Inflammatory macrophage (primary cell): Measurements from ENCODE around the gene CREB5.

Experiments
- DNase-seq, 2 donors: peaks; one replicate each; pipeline ENCODE4 v3.0.0-alpha.2; 2020 to 2022

Gene CREB5

GRCh38 chr7:28688651-28689050, 276.3 kb downstream of the CREB5 start:
- no peak for DNase-seq

- no peak for DNase-seq
Observed at GRCh38 chr7:28695300-28696295, 283.3 kb downstream of the CREB5 start.

GRCh38 chr7:28697913-28698563, 285.7 kb downstream of the CREB5 start:
- DNase-seq = no peak

GRCh38 chr7:28698840-28699239, 286.5 kb downstream of the CREB5 start:
- DNase-seq = no peak

GRCh38 chr7:28700096-28700495, 287.8 kb downstream of the CREB5 start:
- no peak for DNase-seq

- no peak for DNase-seq
Observed at GRCh38 chr7:28700790-28701203, 288.5 kb downstream of the CREB5 start.

- no peak for DNase-seq
Observed at GRCh38 chr7:28701731-28702130, 289.4 kb downstream of the CREB5 start.

GRCh38 chr7:28702171-28702570, 289.9 kb downstream of the CREB5 start:
- no peak for DNase-seq

GRCh38 chr7:28703037-28703765, 290.9 kb downstream of the CREB5 start:
- no peak for DNase-seq

GRCh38 chr7:28704706-28705105, 292.4 kb downstream of the CREB5 start:
- no peak for DNase-seq

GRCh38 chr7:28705350-28705749, 293.0 kb downstream of the CREB5 start:
- no peak for DNase-seq

- no peak for DNase-seq
Observed at GRCh38 chr7:28706584-28706983, 294.3 kb downstream of the CREB5 start.

GRCh38 chr7:28707291-28707690, 295.0 kb downstream of the CREB5 start:
- no peak for DNase-seq

- DNase-seq = no peak
Observed at GRCh38 chr7:28708033-28708951, 296.0 kb downstream of the CREB5 start.

GRCh38 chr7:28709748-28710147, 297.4 kb downstream of the CREB5 start:
- DNase-seq = no peak

GRCh38 chr7:28711114-28711513, 298.8 kb downstream of the CREB5 start:
- no peak for DNase-seq

- DNase-seq = no peak
Observed at GRCh38 chr7:28714459-28715120, 302.3 kb downstream of the CREB5 start.

GRCh38 chr7:28717445-28718054, 305.2 kb downstream of the CREB5 start:
- DNase-seq = no peak

- no peak for DNase-seq
Observed at GRCh38 chr7:28718055-28718481, 305.8 kb downstream of the CREB5 start.

GRCh38 chr7:28718545-28718944, 306.2 kb downstream of the CREB5 start:
- no peak for DNase-seq

- no peak for DNase-seq
Observed at GRCh38 chr7:28722684-28723083, 310.4 kb downstream of the CREB5 start.
